Activated B cell treated with CpG ODN at 0.5 μM for 24 hours (primary cell): ENCODE measurements around the gene SLC5A1. TPM values are rescaled to one million over a fixed set of nuclear protein-coding genes. Genes with fewer than 3 reads are reported as not detected.

Source experiments
- ATAC-seq: fragments of 200-7000 bp; cut with Tn5 transposase; one replicate; pipeline ENCODE4 v1.10.0; 2021; ENCODE audit warnings: low read depth, mild to moderate bottlenecking, moderate library complexity
- CTCF ChIA-PET: fragments of 350-600 bp; sonication (Branson Sonifier 250); formaldehyde crosslinking; loops from one replicate; lab custom pipeline; 2021; ENCODE audit warnings: antibody characterized with exemption; lab: Charles Lee
- POLR2A ChIA-PET: fragments of 350-600 bp; sonication (Branson Sonifier 250); formaldehyde crosslinking; loops from one replicate; lab custom pipeline; 2021; ENCODE audit warnings: antibody characterized with exemption; lab: Charles Lee
- DNase-seq: peaks from one replicate; pipeline ENCODE4 v3.0.0; 2022
- H3K27ac Mint-ChIP-seq: one replicate; pipeline ENCODE4 v1.8.0; 2020; ENCODE audit warnings: mixed read lengths
- H3K27me3 Mint-ChIP-seq: one replicate; pipeline ENCODE4 v1.8.0; 2021; ENCODE audit warnings: mixed read lengths
- H3K36me3 Mint-ChIP-seq: one replicate; pipeline ENCODE4 v1.8.0; 2021; ENCODE audit warnings: low read depth, mixed read lengths
- H3K4me1 Mint-ChIP-seq: one replicate; pipeline ENCODE4 v1.8.0; 2021; ENCODE audit warnings: mixed read lengths
- H3K4me3 Mint-ChIP-seq: one replicate; pipeline ENCODE4 v1.8.0; 2020; ENCODE audit warnings: mild to moderate bottlenecking, mixed read lengths
- H3K9me3 Mint-ChIP-seq: one replicate; pipeline ENCODE4 v1.8.0; 2020; ENCODE audit warnings: mixed read lengths
- intact Hi-C: fragments of 100-400 bp; cut with micrococcal nuclease; formaldehyde crosslinking; loops from one replicate; pipeline ENCODE4 v1.15.1; 2024
- total RNA-seq: library from RNA; stranded (reverse); gene quantifications from 2 replicates; pipeline ENCODE4 v1.2.3, GENCODE V29; 2022
- TF ChIP-seq, protein P1 (sequence below): fragments of 200-600 bp; IDR thresholded peaks from one replicate; pipeline ENCODE4 v1.8.0; 2022; ENCODE audit warnings: antibody characterized with exemption, mild to moderate bottlenecking

SLC5A1 gene
- not detected in 2 replicates for total RNA-seq

DNA sequence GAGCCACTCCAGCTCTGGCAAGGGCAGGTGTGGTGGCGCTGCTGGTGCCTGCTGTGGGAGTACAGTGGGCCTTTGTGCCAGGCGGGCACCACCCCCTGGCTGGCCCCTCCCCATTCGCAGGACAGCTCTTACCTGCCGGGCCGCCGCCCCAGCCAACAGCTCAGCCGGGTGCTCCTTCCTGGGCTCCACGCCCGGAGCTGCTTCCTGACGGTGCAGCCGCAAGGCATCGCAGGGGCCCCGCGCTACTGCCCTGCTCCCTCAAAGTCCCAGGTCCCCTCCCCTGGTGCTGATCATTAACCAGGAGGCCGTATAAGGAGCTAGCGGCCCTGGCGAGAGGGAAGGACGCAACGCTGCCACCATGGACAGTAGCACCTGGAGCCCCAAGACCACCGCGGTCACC lies at the start of gene SLC5A1:
SLC5A1 (plus strand) TSS at position 338 of the 400 bp plus-strand sequence; CDS start at position 359, 21 bp downstream.
- TF ChIP-seq, protein P1, sequence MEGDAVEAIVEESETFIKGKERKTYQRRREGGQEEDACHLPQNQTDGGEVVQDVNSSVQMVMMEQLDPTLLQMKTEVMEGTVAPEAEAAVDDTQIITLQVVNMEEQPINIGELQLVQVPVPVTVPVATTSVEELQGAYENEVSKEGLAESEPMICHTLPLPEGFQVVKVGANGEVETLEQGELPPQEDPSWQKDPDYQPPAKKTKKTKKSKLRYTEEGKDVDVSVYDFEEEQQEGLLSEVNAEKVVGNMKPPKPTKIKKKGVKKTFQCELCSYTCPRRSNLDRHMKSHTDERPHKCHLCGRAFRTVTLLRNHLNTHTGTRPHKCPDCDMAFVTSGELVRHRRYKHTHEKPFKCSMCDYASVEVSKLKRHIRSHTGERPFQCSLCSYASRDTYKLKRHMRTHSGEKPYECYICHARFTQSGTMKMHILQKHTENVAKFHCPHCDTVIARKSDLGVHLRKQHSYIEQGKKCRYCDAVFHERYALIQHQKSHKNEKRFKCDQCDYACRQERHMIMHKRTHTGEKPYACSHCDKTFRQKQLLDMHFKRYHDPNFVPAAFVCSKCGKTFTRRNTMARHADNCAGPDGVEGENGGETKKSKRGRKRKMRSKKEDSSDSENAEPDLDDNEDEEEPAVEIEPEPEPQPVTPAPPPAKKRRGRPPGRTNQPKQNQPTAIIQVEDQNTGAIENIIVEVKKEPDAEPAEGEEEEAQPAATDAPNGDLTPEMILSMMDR: no peak
- DNase-seq (no peak), ATAC-seq (no peak)
- Mint-ChIP-seq H3K4me3 (no peak within 1 kb of the TSS), H3K9me3 (no peaks in the 10 kb centered on the region), H3K27me3 (peaks cover 34% of the 10 kb centered on the region), H3K4me1 (no peaks in the 10 kb centered on the region), H3K27ac (no peak within 1 kb of the TSS), H3K36me3 (no peaks in the 10 kb centered on the region)
- ChIA-PET POLR2A (no interaction called here), CTCF (no interaction called here)
- intact Hi-C loops: no loop called here

DNA sequence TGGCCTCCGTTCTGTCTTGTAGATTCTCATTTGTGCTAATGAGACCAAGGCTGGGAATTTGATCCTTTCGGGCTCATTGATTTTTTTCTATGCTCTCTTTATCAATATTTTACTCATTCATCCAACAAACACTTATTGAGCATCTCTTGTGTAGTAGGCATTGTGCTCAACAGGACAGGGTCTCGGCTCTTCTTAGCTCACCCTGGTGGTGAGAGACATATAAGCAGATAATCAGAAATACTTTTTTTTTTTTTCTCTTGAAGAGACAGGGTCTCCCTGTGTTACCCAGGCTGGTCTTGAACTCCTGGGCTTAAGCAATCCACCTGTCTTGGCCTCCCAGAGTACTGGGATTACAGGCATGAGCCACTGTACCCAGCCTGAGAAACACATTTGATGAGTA lies 48.0 kb upstream of the SLC5A1 start:
- H3K36me3 Mint-ChIP-seq: no peaks in the 10 kb centered on the region
- peaks cover 11% of the 10 kb centered on the region for H3K27me3 Mint-ChIP-seq
- intact Hi-C loops: no loop called here
- H3K4me3 Mint-ChIP-seq: no peak overlapping the region
- DNase-seq (no peak), ATAC-seq (no peak)
- no peaks in the 10 kb centered on the region for H3K9me3 Mint-ChIP-seq
- TF ChIP-seq, protein P1: no peak
- H3K4me1 Mint-ChIP-seq: no peaks in the 10 kb centered on the region
- no peak overlapping the region for H3K27ac Mint-ChIP-seq
- CTCF ChIA-PET: interaction anchor here (0.9 kb wide), 1 partner anchor 17 kb away, joined by 3 read pairs; no protein-coding TSS in a partner anchor
- POLR2A ChIA-PET: no interaction called here

DNA sequence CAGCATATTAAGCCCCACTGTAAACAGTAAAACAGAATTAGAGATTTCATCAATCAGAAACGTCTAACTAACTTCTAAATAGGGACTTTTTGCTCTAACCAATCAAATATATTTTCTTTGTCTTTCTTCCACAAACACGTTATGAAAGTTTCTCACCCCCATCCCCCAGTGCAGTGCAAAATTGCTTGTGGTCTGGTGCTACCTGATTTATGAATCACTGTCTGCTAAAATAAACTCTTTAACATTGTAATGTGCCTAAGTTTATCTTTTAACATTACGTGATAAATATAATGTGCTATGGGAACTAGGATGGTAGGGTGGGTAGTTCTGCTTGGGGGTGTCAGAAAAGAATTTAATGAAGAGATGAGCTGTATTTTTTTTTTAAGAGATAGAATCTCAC lies 47.3 kb upstream of the SLC5A1 start:
- intact Hi-C loops: no loop called here
- H3K36me3 Mint-ChIP-seq: no peaks in the 10 kb centered on the region
- H3K4me3 Mint-ChIP-seq: no peak overlapping the region
- TF ChIP-seq, protein P1: no peak
- no peak overlapping the region for H3K27ac Mint-ChIP-seq
- no peak for ATAC-seq
- CTCF ChIA-PET: no interaction called here
- H3K9me3 Mint-ChIP-seq: no peaks in the 10 kb centered on the region
- POLR2A ChIA-PET: no interaction called here
- no peaks in the 10 kb centered on the region for H3K4me1 Mint-ChIP-seq
- H3K27me3 Mint-ChIP-seq: peaks cover 14% of the 10 kb centered on the region
- DNase-seq: no peak

DNA sequence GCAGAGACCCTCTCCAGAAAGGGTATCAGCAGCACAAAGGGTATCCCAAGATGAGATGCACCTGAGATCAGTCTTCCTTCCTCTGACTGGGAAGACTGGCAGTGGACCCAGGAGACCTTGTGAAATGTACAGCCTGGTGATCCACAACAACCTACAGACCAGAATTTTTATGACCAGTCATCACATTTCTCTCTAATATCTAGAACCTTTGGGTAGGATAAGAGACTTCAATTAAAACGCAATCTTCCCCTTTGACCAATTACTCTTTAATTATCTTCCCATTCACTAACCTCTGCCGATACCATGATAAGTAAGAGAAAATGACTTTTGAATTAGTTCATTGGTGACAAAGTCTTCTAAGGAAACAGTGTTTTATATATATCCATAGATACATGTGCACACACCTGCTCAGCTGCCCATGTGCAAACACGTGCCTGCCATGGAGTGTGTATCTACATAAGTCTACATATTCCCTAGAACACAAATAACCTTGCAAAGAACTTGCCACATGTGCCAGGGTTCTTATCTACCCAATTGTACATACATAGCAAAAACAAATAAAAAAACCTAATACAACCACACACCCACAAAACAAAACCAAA lies 44.2 kb upstream of the SLC5A1 start:
- Mint-ChIP-seq H3K27ac (no peak overlapping the region), H3K27me3 (peaks cover 10% of the 10 kb centered on the region), H3K9me3 (peaks cover 2% of the 10 kb centered on the region), H3K4me3 (no peak overlapping the region), H3K36me3 (no peaks in the 10 kb centered on the region), H3K4me1 (no peaks in the 10 kb centered on the region)
- ATAC-seq: no peak
- TF ChIP-seq, protein P1: no peak
- intact Hi-C loops: no loop called here
- DNase-seq: no peak
- CTCF ChIA-PET: no interaction called here
- POLR2A ChIA-PET: no interaction called here

DNA sequence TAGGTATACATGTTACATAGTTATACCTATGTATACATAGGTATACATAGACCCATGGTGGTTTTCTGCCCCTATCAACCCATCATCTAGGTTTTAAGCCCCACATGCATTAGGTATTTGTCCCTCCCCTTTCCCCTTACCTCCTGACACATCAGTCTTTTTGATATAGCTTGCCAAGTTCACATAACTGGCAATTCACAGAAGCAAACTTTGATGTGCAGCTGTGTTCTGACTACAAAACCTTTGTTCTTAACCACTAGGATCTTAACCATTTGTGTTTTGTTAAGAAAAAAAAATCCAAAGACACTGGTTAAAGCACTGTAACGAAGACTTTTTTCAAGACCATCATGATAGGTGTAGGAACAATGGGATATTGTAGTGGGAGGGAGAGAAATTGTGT lies 42.9 kb upstream of the SLC5A1 start:
- TF ChIP-seq, protein P1: no peak

More for the DNA sequence above, 42.9 kb upstream of the SLC5A1 start:
- H3K36me3 Mint-ChIP-seq: no peaks in the 10 kb centered on the region
- DNase-seq: no peak
- ATAC-seq: no peak
- ChIA-PET POLR2A (no interaction called here), CTCF (no interaction called here)
- intact Hi-C loops: no loop called here
- no peaks in the 10 kb centered on the region for H3K4me1 Mint-ChIP-seq
- H3K9me3 Mint-ChIP-seq: peaks cover 2% of the 10 kb centered on the region
- no peak overlapping the region for H3K4me3 Mint-ChIP-seq
- no peak overlapping the region for H3K27ac Mint-ChIP-seq
- H3K27me3 Mint-ChIP-seq: peaks cover 19% of the 10 kb centered on the region
